NCI-H2029 treated with DMSO at 0.1 percent for 48 hours (cell line): Measurements from ENCODE around the gene RFPL1.
"Not testable (repeated sequence)": the region's sequence is repeated elsewhere in the genome, so short reads cannot be mapped to it uniquely, and the experiment has no call there.

Experiments
- DNase-seq: peaks from one replicate; lab custom pipeline; 2025; lab: John Stamatoyannopoulos, UW

Gene RFPL1

DNA sequence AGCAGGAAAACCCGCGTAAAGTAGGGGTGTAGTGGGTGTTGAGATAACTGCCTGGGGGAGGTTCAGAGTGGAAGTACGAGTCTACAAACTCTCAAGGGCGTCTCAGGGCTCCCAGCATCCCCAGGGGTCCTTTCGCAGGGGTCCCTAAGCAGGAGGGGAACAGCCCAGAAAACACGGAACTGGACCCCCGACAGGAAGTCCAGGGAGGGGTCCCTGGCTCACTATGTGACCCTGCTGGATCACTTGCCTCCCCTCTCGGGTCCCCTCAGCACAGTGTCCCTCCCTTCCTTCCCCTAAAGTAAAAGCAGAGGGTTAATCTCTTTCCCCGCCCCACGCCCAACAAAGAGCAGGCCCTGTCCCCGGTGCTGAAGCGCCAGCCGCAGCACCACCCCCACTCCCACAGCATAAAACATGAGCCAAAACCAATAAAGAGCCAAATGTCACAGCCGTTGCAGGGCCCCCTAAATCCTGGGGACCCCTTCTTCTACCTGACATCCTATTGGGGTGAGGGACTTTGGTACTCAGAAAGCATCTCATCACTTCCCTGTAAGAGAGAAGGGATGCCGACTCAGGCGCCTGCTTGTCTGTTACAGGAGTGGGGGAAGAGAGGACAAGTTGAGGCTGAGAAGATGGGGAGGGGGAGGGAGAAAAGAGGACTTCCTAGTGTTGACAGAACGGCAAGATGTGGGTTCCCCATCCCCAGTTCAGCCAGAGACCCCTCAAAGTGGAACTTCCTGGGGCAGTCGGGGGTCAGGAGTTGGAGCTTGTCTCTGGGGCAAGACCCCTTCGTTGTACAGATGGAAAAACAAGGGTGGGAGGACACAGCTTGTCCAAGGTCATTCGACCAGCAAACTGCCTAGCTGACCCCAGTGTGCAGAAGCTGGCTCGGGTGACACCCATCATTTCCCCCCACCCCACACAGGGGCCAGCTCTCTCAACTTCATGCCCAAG, 40.2 kb downstream of the RFPL1 start:
- DNase-seq, result no peak

DNA sequence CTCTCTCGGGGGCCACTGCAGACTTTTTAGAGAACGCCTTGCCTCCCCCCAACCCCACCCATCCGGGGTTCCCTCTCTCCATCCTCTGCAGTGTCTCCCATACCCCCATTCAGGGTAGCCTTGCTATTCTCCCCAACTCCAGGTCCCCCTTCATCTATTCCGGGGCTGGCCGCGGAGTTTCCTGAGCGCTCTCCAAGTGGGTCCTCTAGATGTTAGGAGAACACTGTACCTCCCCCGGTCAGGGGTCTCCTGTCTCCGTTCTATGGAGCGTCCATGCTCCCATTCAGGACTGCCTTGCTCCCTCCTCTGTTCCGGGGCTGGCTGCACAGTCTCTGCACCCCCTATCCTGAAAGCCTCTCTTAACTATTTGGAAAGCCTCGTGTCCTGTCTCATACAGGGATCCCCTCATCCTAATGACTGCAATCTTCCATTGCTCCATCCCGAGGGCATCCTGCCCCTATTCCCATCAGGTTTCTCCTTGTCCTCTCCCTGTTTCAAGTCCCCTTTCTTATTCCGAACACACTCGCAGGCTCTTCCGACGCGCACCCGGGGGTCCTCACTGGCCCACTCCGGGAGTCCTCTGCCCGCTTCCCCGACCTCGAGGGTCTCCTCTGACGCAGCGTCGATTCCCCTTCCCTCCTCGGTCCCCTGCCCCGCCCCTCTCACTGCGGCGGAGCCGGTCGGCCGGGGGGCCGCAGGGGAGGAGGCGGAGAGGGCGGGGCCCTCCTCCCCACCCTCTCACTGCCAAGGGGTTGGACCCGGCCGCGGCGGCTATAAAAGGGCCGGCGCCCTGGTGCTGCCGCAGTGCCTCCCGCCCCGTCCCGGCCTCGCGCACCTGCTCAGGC, 41.3 kb downstream of the RFPL1 start, which contains the start of gene NEFH:
Gene NEFH (plus strand): TSS at position 802 of the 845 bp plus-strand sequence. CDS start 45 bp downstream, outside the sequence.
- DNase-seq, result no peak

DNA sequence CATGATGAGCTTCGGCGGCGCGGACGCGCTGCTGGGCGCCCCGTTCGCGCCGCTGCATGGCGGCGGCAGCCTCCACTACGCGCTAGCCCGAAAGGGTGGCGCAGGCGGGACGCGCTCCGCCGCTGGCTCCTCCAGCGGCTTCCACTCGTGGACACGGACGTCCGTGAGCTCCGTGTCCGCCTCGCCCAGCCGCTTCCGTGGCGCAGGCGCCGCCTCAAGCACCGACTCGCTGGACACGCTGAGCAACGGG, 41.8 kb downstream of the RFPL1 start:
- no peak for DNase-seq

DNA sequence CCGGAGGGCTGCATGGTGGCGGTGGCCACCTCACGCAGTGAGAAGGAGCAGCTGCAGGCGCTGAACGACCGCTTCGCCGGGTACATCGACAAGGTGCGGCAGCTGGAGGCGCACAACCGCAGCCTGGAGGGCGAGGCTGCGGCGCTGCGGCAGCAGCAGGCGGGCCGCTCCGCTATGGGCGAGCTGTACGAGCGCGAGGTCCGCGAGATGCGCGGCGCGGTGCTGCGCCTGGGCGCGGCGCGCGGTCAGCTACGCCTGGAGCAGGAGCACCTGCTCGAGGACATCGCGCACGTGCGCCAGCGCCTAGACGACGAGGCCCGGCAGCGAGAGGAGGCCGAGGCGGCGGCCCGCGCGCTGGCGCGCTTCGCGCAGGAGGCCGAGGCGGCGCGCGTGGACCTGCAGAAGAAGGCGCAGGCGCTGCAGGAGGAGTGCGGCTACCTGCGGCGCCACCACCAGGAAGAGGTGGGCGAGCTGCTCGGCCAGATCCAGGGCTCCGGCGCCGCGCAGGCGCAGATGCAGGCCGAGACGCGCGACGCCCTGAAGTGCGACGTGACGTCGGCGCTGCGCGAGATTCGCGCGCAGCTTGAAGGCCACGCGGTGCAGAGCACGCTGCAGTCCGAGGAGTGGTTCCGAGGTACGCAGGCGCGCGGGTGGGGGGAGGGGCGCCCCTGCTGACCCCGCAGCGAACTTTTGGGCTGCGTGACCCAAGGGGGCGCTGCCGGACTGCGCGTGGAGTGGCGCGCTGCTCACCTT, 42.3 kb downstream of the RFPL1 start:
- no peak for DNase-seq

DNA sequence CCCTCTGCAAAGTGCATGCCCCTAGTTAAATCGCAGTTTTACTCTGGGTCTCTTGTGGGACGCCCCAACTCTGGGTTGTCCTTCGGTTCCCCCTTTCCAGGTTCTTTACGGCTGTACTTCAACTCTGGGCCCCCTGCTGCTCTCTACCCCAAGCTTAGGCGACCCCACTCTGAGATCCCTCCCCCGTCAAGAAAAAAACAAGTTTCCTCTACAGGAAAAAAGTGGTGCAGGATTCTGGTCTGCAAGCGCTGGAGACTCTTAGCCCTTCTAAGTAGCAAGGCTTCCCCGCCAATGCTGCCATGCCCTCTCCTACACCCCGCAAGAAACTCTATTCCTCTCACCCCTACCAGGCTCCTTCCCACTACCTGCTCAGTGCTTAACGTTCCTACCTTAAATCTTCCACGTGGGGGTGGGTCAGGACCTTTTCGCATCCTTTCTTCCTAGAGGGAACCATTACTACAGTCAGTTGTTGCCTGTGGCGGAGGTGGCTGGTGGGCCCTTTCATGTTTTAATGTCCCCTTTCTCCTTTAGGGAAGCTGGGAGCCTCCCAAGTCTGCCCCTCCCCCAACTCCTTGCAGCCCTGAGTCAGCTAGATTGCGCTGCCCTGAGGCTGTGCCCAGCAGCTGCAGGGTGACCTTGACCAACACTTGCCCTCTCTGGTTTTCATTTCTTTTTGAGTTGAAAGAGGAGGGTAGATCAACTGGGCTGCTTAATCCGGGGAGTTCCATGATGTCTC, 43.0 kb downstream of the RFPL1 start:
- no peak for DNase-seq

DNA sequence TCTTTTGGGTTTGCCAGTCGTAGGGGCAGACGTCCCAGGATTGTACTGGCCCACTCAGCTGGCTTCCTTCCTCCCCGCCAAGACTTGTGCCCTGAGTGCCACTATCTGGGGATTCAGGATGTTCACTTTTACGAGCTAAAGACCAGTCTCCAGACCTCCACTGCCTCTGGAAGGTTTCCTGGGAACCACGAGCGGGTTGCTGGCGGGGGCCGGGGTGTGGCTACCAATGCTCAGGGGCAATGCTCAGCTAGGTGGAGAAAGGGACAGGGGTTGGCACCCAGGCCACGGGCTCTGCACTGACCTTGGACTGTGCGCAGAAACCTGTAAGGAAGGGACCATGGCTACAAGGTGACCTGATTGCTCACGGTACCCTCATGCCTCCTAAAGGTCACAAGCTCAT, 43.9 kb downstream of the RFPL1 start:
- DNase-seq, result no peak

DNA sequence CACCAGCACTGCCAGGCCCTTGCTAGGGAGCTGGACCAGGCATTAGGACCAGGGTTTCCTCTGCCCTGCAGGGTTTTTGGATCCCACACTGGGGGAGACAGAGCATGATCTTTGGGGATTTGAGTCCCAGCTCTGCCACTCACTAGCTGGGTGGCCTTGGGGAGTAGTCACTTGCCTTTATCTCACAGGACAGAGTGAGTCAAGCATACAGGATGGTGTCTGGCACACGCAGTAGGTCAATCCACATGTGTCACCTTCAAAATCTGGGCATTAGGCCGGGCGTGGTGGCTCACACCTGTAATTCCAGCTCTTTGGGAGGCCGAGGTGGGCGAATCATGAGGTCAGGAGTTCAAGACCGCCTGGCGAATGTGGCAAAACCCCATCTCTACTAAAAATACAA, 44.3 kb downstream of the RFPL1 start:
- no peak for DNase-seq

DNA sequence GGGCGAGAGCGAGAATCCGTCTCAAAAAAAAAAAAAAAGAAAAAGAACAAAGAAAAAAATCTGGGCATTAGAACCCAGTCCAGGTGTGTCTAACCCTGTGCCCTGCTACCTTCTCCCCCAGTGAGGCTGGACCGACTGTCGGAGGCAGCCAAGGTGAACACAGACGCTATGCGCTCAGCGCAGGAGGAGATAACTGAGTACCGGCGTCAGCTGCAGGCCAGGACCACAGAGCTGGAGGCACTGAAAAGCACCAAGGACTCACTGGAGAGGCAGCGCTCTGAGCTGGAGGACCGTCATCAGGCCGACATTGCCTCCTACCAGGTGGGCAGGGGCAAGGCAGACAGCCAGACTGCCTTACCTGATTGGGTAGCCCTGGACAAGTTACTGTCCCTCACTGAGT, 44.9 kb downstream of the RFPL1 start:
- no peak for DNase-seq

DNA sequence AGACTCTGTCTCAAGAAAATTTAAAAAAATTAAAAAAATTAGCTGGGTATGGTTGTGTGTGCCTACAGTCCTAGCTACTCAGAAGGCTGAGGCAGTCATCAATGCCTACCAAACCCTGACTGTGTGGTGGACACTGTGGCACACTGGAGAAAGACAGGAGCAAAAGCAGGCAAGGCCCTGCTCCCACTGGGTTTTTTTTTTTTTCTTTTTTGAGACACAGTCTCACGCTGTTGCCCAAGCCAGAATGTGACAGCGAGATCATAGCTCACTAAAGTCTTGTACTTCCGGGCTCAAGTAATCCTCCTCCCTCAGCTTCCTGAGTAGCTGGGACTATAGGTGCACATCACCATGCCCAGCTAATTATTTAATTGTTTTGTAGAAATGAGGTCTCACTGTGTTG, 46.3 kb downstream of the RFPL1 start:
- DNase-seq, result no peak

DNA sequence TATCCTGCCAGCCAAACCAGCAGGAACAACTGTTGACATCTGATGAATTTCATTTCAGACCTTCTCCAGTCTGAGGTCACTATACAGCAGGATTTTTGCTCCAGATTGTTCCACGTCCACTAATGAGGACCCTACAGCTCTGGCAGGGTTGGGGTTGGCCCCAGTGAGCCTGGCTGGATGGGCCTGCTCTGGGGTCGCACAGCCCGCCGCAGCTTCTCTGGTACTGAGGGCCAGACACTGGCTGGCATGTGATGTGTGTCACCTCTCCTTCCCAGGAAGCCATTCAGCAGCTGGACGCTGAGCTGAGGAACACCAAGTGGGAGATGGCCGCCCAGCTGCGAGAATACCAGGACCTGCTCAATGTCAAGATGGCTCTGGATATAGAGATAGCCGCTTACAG, 47.1 kb downstream of the RFPL1 start:
- no peak for DNase-seq

DNA sequence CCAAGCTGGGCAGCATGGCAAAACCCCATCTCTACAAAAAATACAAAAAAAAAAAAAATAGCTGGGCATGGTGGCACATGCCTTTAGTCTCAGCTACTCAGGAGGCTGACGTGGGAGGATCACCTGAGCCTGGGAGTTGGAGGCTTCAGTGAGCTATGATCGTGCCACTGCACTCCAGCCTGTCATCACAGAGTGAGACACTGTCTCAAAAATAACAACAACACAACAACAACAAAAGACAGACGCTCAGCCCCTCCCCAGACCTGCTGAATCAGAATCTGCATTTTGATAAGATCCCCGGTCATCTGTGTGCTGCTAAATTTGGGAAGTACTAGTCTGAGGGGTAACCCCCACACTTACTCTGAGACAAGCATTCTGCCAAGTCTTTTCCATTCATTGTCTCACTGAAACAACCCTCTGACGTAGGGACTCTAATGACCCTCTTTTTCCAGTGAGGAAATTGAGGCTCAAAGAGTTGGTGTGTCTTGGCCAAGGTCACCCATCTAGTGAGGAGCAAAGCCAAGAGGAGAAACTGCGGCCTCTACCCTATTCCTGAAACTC, 49.1 kb downstream of the RFPL1 start:
- no peak for DNase-seq

DNA sequence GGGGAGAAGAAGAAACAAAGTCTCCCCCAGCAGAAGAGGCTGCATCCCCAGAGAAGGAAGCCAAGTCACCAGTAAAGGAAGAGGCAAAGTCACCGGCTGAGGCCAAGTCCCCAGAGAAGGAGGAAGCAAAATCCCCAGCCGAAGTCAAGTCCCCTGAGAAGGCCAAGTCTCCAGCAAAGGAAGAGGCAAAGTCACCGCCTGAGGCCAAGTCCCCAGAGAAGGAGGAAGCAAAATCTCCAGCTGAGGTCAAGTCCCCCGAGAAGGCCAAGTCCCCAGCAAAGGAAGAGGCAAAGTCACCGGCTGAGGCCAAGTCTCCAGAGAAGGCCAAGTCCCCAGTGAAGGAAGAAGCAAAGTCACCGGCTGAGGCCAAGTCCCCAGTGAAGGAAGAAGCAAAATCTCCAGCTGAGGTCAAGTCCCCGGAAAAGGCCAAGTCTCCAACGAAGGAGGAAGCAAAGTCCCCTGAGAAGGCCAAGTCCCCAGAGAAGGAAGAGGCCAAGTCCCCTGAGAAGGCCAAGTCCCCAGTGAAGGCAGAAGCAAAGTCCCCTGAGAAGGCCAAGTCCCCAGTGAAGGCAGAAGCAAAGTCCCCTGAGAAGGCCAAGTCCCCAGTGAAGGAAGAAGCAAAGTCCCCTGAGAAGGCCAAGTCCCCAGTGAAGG, 50.9 kb downstream of the RFPL1 start:
- not testable (repeated sequence) for DNase-seq

DNA sequence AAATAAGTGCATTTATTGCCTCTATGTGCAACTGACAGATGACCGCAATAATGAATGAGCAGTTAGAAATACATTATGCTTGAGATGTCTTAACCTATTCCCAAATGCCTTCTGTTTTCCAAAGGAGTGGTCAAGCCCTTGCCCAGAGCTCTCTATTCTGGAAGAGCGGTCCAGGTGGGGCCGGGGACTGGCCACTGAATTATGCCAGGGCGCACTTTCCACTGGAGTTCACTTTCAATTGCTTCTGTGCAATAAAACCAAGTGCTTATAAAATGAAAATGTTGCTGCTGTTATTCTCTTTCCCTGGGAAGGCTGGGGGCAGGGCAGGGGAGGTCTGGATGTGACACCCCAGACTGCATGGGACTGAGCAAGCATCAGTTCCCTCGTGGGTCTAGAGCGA, 52.6 kb downstream of the RFPL1 start:
- no peak for DNase-seq
